Endodermal cell (in vitro differentiated cells): ENCODE results near the gene ZIC5. TPM values are rescaled to one million over a fixed set of nuclear protein-coding genes. Genes with fewer than 3 reads are reported as not detected.

Experiments used
- DNase-seq: peaks from one replicate; pipeline ENCODE4 v3.0.0-alpha.2; 2017
- H3K27ac ChIP-seq: 2 replicates; pipeline ENCODE4 v1.5.1; 2013; ENCODE audit warnings: mild to moderate bottlenecking, low read depth, low read length, moderate library complexity
- H3K27me3 ChIP-seq: 2 replicates; pipeline ENCODE4 v1.6.1; 2013; ENCODE audit warnings: mild to moderate bottlenecking, low read length, moderate library complexity; ENCODE audit not compliant: insufficient read depth, control insufficient read depth, poor library complexity, severe bottlenecking
- H3K36me3 ChIP-seq: 2 replicates; pipeline ENCODE4 v1.7.0; 2013; ENCODE audit warnings: mild to moderate bottlenecking, low read length, moderate library complexity; ENCODE audit not compliant: control insufficient read depth, insufficient read depth
- H3K4me1 ChIP-seq: one replicate; pipeline ENCODE4 v1.7.0; 2013; ENCODE audit warnings: low read length; ENCODE audit not compliant: control insufficient read depth, insufficient read depth
- H3K4me3 ChIP-seq: 2 replicates; pipeline ENCODE4 v1.5.1; 2013; ENCODE audit warnings: mild to moderate bottlenecking, low read length, moderate library complexity
- H3K9ac ChIP-seq: 2 replicates; pipeline ENCODE4 v1.6.1; 2013; ENCODE audit warnings: mild to moderate bottlenecking, low read length, moderate library complexity; ENCODE audit not compliant: poor library complexity, severe bottlenecking; ENCODE audit errors: extremely low read depth
- H3K9me3 ChIP-seq: 2 replicates; pipeline ENCODE4 v1.6.1; 2013; ENCODE audit warnings: mild to moderate bottlenecking, low read length, moderate library complexity; ENCODE audit not compliant: control insufficient read depth
- H3K27ac Mint-ChIP-seq: 2 replicates; pipeline ENCODE4 v1.8.0; 2020; ENCODE audit warnings: mixed read lengths
- H3K27me3 Mint-ChIP-seq: 2 replicates; pipeline ENCODE4 v1.8.0; 2021; ENCODE audit warnings: mild to moderate bottlenecking, mixed read lengths; ENCODE audit not compliant: insufficient read depth
- H3K36me3 Mint-ChIP-seq: 2 replicates; pipeline ENCODE4 v1.8.0; 2020; ENCODE audit warnings: low read depth, mixed read lengths
- H3K4me1 Mint-ChIP-seq: 2 replicates; pipeline ENCODE4 v1.8.0; 2020; ENCODE audit warnings: mixed read lengths
- H3K4me3 Mint-ChIP-seq: 2 replicates; pipeline ENCODE4 v1.8.0; 2020; ENCODE audit warnings: mild to moderate bottlenecking, moderate library complexity, mixed read lengths
- H3K9me3 Mint-ChIP-seq: 2 replicates; pipeline ENCODE4 v1.8.0; 2020; ENCODE audit warnings: mild to moderate bottlenecking, mixed read lengths
- CTCF ChIP-seq: fragments of 200-600 bp; sonication (generic); conservative IDR thresholded peaks from 2 replicates; pipeline ENCODE4 v1.5.0; 2021; ENCODE audit warnings: antibody characterized with exemption, mild to moderate bottlenecking
- WGBS, 2 experiments: methylation state at CpG; one replicate each; pipeline versions ENCODE4 v1.1.5 to v1.1.7; 2013; ENCODE audit warnings: missing lambda C conversion rate in 2 of 2, mixed read lengths in 1 of 2; ENCODE audit not compliant: insufficient coverage in 1 of 2, insufficient read length in 1 of 2; 5-methylcytosine and 5-hydroxymethylcytosine counted together
- total RNA-seq, 2 donors: library from RNA; stranded (reverse); fragmentation: NEBNext Ultra II Directional in 1 of 2; extraction: Animal tissue kit (Norgen Biotek cat#: 25700) in 1 of 2; gene quantifications; 2 replicates in 1 of 2; 3 replicates in 1 of 2; pipeline ENCODE4 v1.2.1, GENCODE V29; 2021

Gene ZIC5
- total RNA-seq, 2 donors from 2014 or later = 11.0 to 13.7 TPM

DNA sequence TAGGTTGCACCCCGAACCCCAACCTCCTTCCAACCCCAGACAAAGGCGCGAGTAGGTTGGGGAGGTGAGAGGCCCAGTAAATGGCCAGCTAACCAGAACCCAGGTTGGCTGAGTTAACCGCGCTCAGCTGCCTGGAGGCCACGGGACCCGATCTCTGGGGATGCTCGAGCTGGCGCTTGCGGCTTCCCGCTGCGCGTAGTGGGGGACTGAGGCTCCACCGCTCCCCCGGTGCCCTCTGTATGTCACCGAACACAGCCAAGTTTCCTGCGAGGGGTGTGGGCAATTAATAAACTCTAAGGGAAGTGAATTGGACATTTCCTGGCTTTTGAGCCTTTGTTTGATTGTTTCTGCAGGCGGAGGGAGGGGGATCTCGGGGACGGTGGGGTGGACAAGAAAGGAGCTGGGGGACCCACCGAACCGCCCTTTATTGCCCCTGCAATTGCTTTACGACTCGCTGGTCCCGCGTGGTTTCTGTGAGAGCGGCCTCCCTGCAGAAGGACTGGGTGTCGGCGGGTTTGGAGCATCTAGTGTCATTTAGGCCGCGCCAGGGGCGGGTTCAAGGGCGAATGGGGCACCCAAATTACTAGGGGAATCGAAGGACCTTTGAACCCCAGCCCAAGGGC is 3.5 kb upstream of the ZIC5 start:
- no peaks in the 10 kb centered on the region for H3K36me3 Mint-ChIP-seq
- peak; percentile 78 for DNase-seq
- no peak overlapping the region for H3K27ac Mint-ChIP-seq
- Histone ChIP-seq H3K9ac (no peak overlapping the region), H3K4me3 (no peak overlapping the region), H3K27me3 (peaks cover 64% of the 10 kb centered on the region), H3K9me3 (no peaks in the 10 kb centered on the region), H3K4me1 (peaks cover 5% of the 10 kb centered on the region), H3K27ac (no peak overlapping the region), H3K36me3 (no peaks in the 10 kb centered on the region)
- peaks cover 71% of the 10 kb centered on the region for H3K27me3 Mint-ChIP-seq
- WGBS, 2 experiments = 59 to 65% methylated on average over 26 to 33 of the region's 34 CpGs
- no peak overlapping the region for H3K4me3 Mint-ChIP-seq
- peaks cover 29% of the 10 kb centered on the region for H3K4me1 Mint-ChIP-seq
- no peaks in the 10 kb centered on the region for H3K9me3 Mint-ChIP-seq
- TF ChIP-seq CTCF = no peak

DNA sequence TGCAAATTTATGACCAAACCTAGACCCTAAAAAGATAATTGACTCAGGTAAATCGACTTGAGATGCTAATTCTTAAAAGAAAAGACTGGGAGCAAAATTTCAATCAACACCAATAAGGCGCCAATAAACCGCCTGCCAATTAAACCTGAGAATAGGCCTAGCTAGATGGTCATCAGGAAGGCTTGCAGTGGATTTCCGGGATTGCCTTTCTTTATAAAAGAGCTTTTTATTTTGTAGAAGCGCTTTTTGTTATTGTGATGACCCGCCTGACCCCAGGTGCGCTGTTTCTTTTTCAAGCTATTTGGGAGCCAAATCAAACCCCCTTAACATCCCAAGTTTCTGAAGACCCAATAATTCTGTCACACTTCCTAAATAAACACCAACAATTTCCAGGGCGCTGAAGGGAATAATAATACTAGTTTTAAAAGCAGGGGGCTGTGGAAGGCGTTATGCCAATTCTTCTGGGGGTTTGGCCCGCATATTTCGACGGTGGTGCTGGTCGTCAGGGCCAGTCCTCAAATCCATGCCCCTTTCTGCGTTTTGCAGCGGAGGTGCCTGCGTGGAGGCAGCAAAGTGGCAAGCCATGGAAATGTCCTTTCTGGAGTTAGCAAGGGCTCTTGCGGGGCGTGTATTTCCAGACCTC is 2.9 kb upstream of the ZIC5 start:
- Mint-ChIP-seq H3K4me3 (no peak overlapping the region), H3K9me3 (no peaks in the 10 kb centered on the region), H3K36me3 (no peaks in the 10 kb centered on the region), H3K4me1 (peaks cover 29% of the 10 kb centered on the region), H3K27ac (no peak overlapping the region), H3K27me3 (peaks cover 72% of the 10 kb centered on the region)
- Histone ChIP-seq H3K9me3 (no peaks in the 10 kb centered on the region), H3K36me3 (no peaks in the 10 kb centered on the region), H3K27ac (no peak overlapping the region), H3K9ac (no peak overlapping the region), H3K4me3 (no peak overlapping the region), H3K4me1 (peaks cover 5% of the 10 kb centered on the region), H3K27me3 (peaks cover 64% of the 10 kb centered on the region)
- TF ChIP-seq CTCF = no peak
- peak; percentile 55 for DNase-seq
- WGBS, 2 experiments = 51 to 56% methylated on average over 11 to 18 of the region's 18 CpGs

GRCh38 chr13:99973808-99974185 is 2.2 kb upstream of the ZIC5 start:
- Mint-ChIP-seq H3K4me1 (peaks cover 29% of the 10 kb centered on the region), H3K36me3 (no peaks in the 10 kb centered on the region), H3K27ac (no peak overlapping the region), H3K27me3 (peaks cover 76% of the 10 kb centered on the region), H3K4me3 (no peak overlapping the region), H3K9me3 (no peaks in the 10 kb centered on the region)
- Histone ChIP-seq H3K27me3 (peaks cover 64% of the 10 kb centered on the region), H3K27ac (no peak overlapping the region), H3K9me3 (no peaks in the 10 kb centered on the region), H3K9ac (no peak overlapping the region), H3K4me1 (peaks cover 5% of the 10 kb centered on the region), H3K36me3 (peaks cover 6% of the 10 kb centered on the region), H3K4me3 (no peak overlapping the region)
- 68% methylated on average over 3 to 6 of the region's 6 CpGs for WGBS, 2 experiments
- DNase-seq = peak; percentile 14
- no peak for TF ChIP-seq CTCF
